Cardiac fibroblast (primary cell): Measurements from ENCODE around the gene GOLGA8J.
"Not testable (repeated sequence)": the region's sequence is repeated elsewhere in the genome, so short reads cannot be mapped to it uniquely, and the experiment has no call there.

Experiments
- DNase-seq, 2 donors: peaks; one replicate each; pipeline versions ENCODE4 v3.0.0 to v3.0.0-alpha.2; 2010; ENCODE audit warnings: low read depth in 2 of 2
- H3K4me3 ChIP-seq, 2 donors: replicated peaks in 1 of 2; 1 replicate in 1 of 2; 2 replicates in 1 of 2; pipeline ENCODE4 v1.5.1; 2011; ENCODE audit warnings: low read depth in 2 of 2, low read length in 2 of 2, mild to moderate bottlenecking in 2 of 2, moderate library complexity in 1 of 2
- TF ChIP-seq, protein P1 (sequence below): IDR thresholded peaks from one replicate; pipeline ENCODE4 v1.5.1; 2011; ENCODE audit warnings: low read depth, mild to moderate bottlenecking, low read length, inconsistent platforms

The GOLGA8J gene

GRCh38 chr15:30062881-30063280 lies 19.9 kb upstream of the GOLGA8J start:
- no peak overlapping the region for H3K4me3 ChIP-seq
- peak in 1 of 2 donors; percentile 20 for DNase-seq
- TF ChIP-seq, protein P1, sequence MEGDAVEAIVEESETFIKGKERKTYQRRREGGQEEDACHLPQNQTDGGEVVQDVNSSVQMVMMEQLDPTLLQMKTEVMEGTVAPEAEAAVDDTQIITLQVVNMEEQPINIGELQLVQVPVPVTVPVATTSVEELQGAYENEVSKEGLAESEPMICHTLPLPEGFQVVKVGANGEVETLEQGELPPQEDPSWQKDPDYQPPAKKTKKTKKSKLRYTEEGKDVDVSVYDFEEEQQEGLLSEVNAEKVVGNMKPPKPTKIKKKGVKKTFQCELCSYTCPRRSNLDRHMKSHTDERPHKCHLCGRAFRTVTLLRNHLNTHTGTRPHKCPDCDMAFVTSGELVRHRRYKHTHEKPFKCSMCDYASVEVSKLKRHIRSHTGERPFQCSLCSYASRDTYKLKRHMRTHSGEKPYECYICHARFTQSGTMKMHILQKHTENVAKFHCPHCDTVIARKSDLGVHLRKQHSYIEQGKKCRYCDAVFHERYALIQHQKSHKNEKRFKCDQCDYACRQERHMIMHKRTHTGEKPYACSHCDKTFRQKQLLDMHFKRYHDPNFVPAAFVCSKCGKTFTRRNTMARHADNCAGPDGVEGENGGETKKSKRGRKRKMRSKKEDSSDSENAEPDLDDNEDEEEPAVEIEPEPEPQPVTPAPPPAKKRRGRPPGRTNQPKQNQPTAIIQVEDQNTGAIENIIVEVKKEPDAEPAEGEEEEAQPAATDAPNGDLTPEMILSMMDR = no peak

GRCh38 chr15:30063835-30064546 lies 18.8 kb upstream of the GOLGA8J start:
- TF ChIP-seq, protein P1 = no peak
- no peak for DNase-seq
- no peak overlapping the region for H3K4me3 ChIP-seq

DNA sequence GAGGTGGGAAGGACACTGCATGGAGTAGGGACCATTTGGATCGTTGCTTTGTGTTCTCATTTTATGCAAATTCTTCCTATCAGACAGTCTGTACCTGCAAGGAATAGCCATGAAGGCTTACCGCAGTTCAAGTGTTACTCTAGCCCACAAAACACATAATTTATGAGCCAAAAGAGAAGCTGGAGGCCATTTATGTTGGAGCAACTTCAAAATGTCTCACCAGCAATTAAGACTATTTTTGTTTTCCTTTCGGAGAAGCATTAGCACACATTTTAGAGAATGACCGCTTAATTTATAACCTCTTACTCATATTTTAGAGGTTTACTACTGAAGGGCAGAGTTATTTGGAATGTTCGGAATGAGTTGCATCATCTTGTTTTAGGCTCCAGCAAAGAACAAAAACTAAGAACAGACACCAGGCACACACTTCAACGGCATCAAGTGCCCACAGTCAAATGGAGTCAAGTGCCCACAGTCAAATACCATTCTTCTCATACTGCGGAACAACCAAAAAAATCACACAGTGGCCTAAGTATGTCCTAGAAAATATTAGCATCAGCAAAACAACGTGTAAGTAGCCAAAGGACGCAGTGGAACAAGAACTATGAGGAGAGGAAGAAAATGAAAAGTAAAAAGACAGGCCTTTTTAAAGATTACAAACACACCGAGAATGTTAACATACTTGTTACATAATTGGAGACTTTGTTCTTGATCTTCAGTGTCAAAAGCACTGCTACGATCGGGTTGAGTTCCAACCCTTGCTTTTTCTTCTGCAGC lies 17.5 kb upstream of the GOLGA8J start:
- peak; percentile 46 to 83 for DNase-seq
- H3K4me3 ChIP-seq = no peak overlapping the region
- TF ChIP-seq, protein P1 = no peak

- no peak for DNase-seq
- TF ChIP-seq, protein P1 = no peak
- H3K4me3 ChIP-seq = no peak overlapping the region
These were observed 14.4 kb upstream of the GOLGA8J start for GRCh38 chr15:30068326-30068725.

DNA sequence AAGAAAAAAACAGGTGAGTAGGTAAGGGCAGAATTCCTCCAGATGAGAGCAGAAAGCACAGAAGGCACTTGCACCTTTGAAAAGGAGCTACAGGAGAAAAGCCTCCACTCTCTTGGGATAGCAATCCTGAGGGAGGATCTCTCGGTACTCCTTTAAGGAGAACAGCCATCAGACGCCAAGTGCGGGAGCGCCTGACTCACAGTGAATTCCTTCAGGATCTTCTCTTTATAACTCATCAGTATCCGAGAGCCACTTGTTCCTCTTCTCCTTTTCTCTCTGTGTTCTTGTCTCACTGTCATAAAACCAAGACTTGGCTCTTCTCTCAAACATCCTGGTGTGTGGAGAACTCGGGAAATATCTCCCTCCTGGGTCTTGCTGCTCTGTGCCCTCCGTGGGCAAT lies 10.1 kb upstream of the GOLGA8J start:
- no peak overlapping the region for H3K4me3 ChIP-seq
- no peak for DNase-seq
- TF ChIP-seq, protein P1 = no peak

GRCh38 chr15:30073915-30074314 lies 8.8 kb upstream of the GOLGA8J start:
- H3K4me3 ChIP-seq = no peak overlapping the region
- DNase-seq = no peak
- TF ChIP-seq, protein P1 = no peak

- DNase-seq = peak; percentile 65 to 69
These were observed 1.9 kb upstream of the GOLGA8J start for GRCh38 chr15:30080816-30081215.

DNA sequence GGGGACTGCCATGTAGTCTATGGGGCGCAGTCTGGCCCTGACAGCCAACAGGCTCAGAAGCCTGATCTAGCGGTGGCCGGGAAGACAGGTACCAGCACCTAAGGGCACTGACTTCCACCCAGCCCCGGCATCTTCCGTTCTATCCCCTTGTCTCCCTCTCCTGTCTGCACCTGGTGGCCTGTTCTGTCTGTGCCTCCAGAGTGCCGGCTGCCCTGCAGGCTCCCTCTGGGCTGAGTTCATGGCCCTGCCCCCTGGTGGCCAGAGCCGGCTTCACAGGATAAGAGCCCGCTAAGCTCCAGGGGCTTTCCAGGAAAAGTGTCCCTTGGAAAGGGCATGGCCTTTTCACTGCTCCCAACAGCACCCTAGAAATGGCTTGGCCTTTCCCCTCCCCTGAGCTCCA lies 15.1 kb downstream of the GOLGA8J start:
- H3K4me3 ChIP-seq = not testable (repeated sequence)

More at GRCh38 chr15:30080816-30081215, 1.9 kb upstream of the GOLGA8J start:
- not testable (repeated sequence) for H3K4me3 ChIP-seq

DNA sequence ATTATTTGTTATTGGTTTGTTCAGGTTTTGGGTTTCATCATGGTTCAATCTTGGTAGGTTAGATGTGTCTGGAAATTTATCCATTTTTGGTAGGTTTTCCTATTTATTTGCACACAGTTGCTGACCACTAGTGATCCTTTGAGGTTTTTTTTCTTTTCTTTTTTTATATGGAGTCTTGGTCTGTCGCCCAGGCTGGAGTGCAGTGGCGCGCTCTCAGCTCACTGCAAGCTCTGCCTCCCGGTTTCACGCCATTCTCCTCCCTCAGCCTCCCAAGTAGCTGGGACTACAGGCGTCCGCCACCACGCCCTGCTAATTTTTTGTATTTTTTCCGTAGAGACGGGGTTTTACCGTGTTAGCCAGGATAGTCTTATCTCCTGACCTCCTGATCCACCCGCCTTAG lies 20.1 kb downstream of the GOLGA8J start:
- H3K4me3 ChIP-seq, DNase-seq: not testable (repeated sequence)

More for the DNA sequence above, 15.1 kb downstream of the GOLGA8J start:
- not testable (repeated sequence) for DNase-seq

- DNase-seq = not testable (repeated sequence)
- peak overlapping the region in 1 of 2 donors; percentile 23 for H3K4me3 ChIP-seq
These were observed 21.3 kb downstream of the GOLGA8J start for GRCh38 chr15:30103941-30104507.
